ENCODE data around the gene AP1S1. TPM values are rescaled to one million over a fixed set of nuclear protein-coding genes. Genes with fewer than 3 reads are reported as not detected.

AP1S1 gene
- total and polyA plus RNA-seq, 9 of the 15 experiments (the other 6 are each of a cell fraction or from before 2014, with no cell fraction given) = 4.4 to 149 (median 89.4) TPM

- ATAC-seq = no peak
- H3K9ac ChIP-seq (ENCODE audit: insufficient read depth in 1 of 2, low read depth in 2 of 2, low read length in 2 of 2) = no peak overlapping the region
- no peaks in the 10 kb centered on the region for H4K20me1 ChIP-seq (replicated peaks; ENCODE audit: control insufficient read depth, insufficient read depth, low read length)
- 7% methylated on average over 13 of the region's 27 CpGs for WGBS (ENCODE audit: insufficient coverage, low coverage, missing lambda C conversion rate)
- H3K4me2 ChIP-seq (ENCODE audit: insufficient read depth, low read length) = no peak overlapping the region
- no TSS peak for BruUV-seq (replicated peaks)
- H2AFZ ChIP-seq (ENCODE audit: low read depth, low read length) = no peak overlapping the region
- no peaks in the 10 kb centered on the region for H3K9me3 ChIP-seq (replicated peaks; ENCODE audit: control insufficient read depth, insufficient read depth, low read depth, low read length)
- no peak overlapping the region for H3K4me3 ChIP-seq
- H3K79me2 ChIP-seq (ENCODE audit: control insufficient read depth, insufficient read depth, low read length) = no peaks in the 10 kb centered on the region
- DNase-seq (ENCODE audit: extremely low read depth in 1 of 4, low spot score in 3 of 4) = peak in 1 of 4 experiments; percentile 23
- CTCF ChIA-PET (ENCODE audit: low intra/inter-chr PET ratio) = no interaction called here
- no peaks in the 10 kb centered on the region for H3K36me3 ChIP-seq (ENCODE audit: control insufficient read depth, insufficient read depth, low read length)
- H3K9me1 ChIP-seq (ENCODE audit: control insufficient read depth, insufficient read depth, low read length) = no peaks in the 10 kb centered on the region
- TF ChIP-seq VEZF1 (CRISPR knock-in tag; IDR thresholded peaks at IDR 0.05) = peak; percentile 11; the same call in 1 of the 2 replicates
- TF ChIP-seq, protein P1, sequence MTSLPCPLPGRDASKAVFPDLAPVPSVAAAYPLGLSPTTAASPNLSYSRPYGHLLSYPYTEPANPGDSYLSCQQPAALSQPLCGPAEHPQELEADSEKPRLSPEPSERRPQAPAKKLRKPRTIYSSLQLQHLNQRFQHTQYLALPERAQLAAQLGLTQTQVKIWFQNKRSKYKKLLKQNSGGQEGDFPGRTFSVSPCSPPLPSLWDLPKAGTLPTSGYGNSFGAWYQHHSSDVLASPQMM (CRISPR knock-in tag; IDR thresholded peaks at IDR 0.05) = no peak
- peaks cover 0 to 16% of the 10 kb centered on the region in 2 experiments; a peak in 3 of 5 replicates for H3K4me1 ChIP-seq (replicated peaks in 1 of 2; ENCODE audit: control insufficient read depth in 2 of 2, insufficient read depth in 2 of 2, low read length in 2 of 2)
- POLR2A ChIA-PET = no interaction called here
- no peak for FAIRE-seq
- intact Hi-C loops (cut with micrococcal nuclease) (no loop called here), in situ Hi-C loops (cut with MboI) (no loop called here)
- H3K27ac ChIP-seq (ENCODE audit: extremely low read depth, low read depth, low read length) = no peak overlapping the region
- H3K27me3 ChIP-seq (ENCODE audit: control insufficient read depth in 2 of 2, insufficient read depth in 2 of 2, low read length in 2 of 2) = peaks cover 22 to 24% of the 10 kb centered on the region in 2 experiments; a peak in 4 of 5 replicates
Observed at GRCh38 chr7:101179713-101180112, 25.4 kb downstream of the AP1S1 start.
